Measurements from ENCODE around the gene VPS51. TPM values are rescaled to one million over a fixed set of nuclear protein-coding genes. Genes with fewer than 3 reads are reported as not detected.

Gene VPS51
- polyA plus RNA-seq (2013, experiment 1 of 4): 86.6 TPM
- polyA plus RNA-seq (2013, experiment 2 of 4): 103 TPM
- 74.4 TPM for polyA plus RNA-seq (2013, experiment 3 of 4)
- polyA plus RNA-seq (2013, experiment 4 of 4): 73.3 TPM

GRCh38 chr11:65095974-65096806 lies at the start of gene VPS51:
Gene VPS51, plus strand, starts transcription at chr11:65096214. Its CDS starts 37 bp downstream, at chr11:65096251.
- Histone ChIP-seq H3K4me1 (ENCODE audit: control insufficient read depth, insufficient read depth, low read length) (no peaks in the 10 kb centered on the region), H3K27me3 (ENCODE audit: control insufficient read depth, insufficient read depth, low read length, poor library complexity, severe bottlenecking) (no peaks in the 10 kb centered on the region), H3K36me3 (ENCODE audit: control insufficient read depth, insufficient read depth, low read length) (no peaks in the 10 kb centered on the region), H3K4me3 (ENCODE audit: insufficient read depth, low read depth, low read length) (peak within 1 kb of the TSS; percentile 71), H3K9me3 (ENCODE audit: control insufficient read depth, low read length) (no peaks in the 10 kb centered on the region), H3K27ac (ENCODE audit: insufficient read depth, low read depth, low read length, poor library complexity, severe bottlenecking) (peak within 1 kb of the TSS; percentile 30)
- WGBS, 2 experiments: 1% methylated on average over 52 of the region's 52 CpGs

GRCh38 chr11:65047581-65048422 lies 48.2 kb upstream of the VPS51 start:
- no peak overlapping the region for H3K4me3 ChIP-seq (ENCODE audit: insufficient read depth, low read depth, low read length)
- peaks cover 4% of the 10 kb centered on the region for H3K36me3 ChIP-seq (ENCODE audit: control insufficient read depth, insufficient read depth, low read length)
- no peak overlapping the region for H3K27ac ChIP-seq (ENCODE audit: insufficient read depth, low read depth, low read length, poor library complexity, severe bottlenecking)
- H3K27me3 ChIP-seq (ENCODE audit: control insufficient read depth, insufficient read depth, low read length, poor library complexity, severe bottlenecking): no peaks in the 10 kb centered on the region
- no peaks in the 10 kb centered on the region for H3K4me1 ChIP-seq (ENCODE audit: control insufficient read depth, insufficient read depth, low read length)
- 87 to 91% methylated on average over 56 of the region's 56 CpGs for WGBS, 2 experiments
- H3K9me3 ChIP-seq (ENCODE audit: control insufficient read depth, low read length): no peaks in the 10 kb centered on the region

- Histone ChIP-seq H3K27ac (ENCODE audit: insufficient read depth, low read depth, low read length, poor library complexity, severe bottlenecking) (no peak overlapping the region), H3K4me1 (ENCODE audit: control insufficient read depth, insufficient read depth, low read length) (no peaks in the 10 kb centered on the region), H3K36me3 (ENCODE audit: control insufficient read depth, insufficient read depth, low read length) (no peaks in the 10 kb centered on the region), H3K9me3 (ENCODE audit: control insufficient read depth, low read length) (no peaks in the 10 kb centered on the region), H3K27me3 (ENCODE audit: control insufficient read depth, insufficient read depth, low read length, poor library complexity, severe bottlenecking) (no peaks in the 10 kb centered on the region), H3K4me3 (ENCODE audit: insufficient read depth, low read depth, low read length) (no peak overlapping the region)
- WGBS, 2 experiments: 88 to 92% methylated on average over 9 of the region's 9 CpGs
These were observed 44.6 kb upstream of the VPS51 start for GRCh38 chr11:65051398-65051858.

DNA sequence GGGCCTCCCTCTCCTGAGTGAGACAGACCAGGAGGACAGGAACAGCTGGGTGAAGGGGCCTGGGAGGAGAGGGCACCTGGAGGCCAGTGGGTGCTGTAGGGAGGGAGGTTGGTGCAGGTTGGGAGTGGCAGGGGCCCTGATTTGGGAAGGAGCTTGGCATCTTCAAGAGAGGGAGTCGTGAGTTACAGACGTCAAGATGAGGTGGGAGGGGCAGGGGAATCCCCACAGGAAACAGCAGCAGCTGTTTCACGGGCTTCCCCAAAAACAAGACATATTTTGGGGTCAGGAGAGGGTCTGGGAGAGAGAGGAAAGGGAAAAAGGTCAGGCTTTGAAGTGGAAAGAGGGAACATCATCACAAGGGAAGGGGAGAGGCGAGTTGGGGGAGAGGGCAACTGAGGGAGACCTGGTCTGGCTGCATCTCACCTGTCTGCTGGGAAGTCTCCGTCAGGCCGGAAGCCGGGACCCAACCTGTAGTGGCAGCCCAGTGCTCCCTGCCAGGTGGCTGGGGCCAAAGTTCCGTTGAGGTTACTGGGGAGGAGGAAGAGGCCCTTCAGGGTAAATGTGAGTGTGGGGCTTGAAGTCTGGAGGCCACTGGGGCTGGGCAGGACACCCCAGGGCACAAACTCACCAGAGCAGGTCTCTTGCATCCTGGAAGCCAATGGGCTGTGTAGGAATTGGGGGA lies 42.0 kb upstream of the VPS51 start:
- Histone ChIP-seq H3K27me3 (ENCODE audit: control insufficient read depth, insufficient read depth, low read length, poor library complexity, severe bottlenecking) (no peaks in the 10 kb centered on the region), H3K4me3 (ENCODE audit: insufficient read depth, low read depth, low read length) (no peak overlapping the region), H3K36me3 (ENCODE audit: control insufficient read depth, insufficient read depth, low read length) (no peaks in the 10 kb centered on the region), H3K4me1 (ENCODE audit: control insufficient read depth, insufficient read depth, low read length) (no peaks in the 10 kb centered on the region), H3K27ac (ENCODE audit: insufficient read depth, low read depth, low read length, poor library complexity, severe bottlenecking) (no peak overlapping the region), H3K9me3 (ENCODE audit: control insufficient read depth, low read length) (no peaks in the 10 kb centered on the region)
- 78 to 81% methylated on average over 8 of the region's 8 CpGs for WGBS, 2 experiments

- no peaks in the 10 kb centered on the region for H3K4me1 ChIP-seq (ENCODE audit: control insufficient read depth, insufficient read depth, low read length)
- no peaks in the 10 kb centered on the region for H3K36me3 ChIP-seq (ENCODE audit: control insufficient read depth, insufficient read depth, low read length)
- H3K27ac ChIP-seq (ENCODE audit: insufficient read depth, low read depth, low read length, poor library complexity, severe bottlenecking): no peak overlapping the region
- WGBS, 2 experiments: 100% methylated on average over 1 of the region's 1 CpG
- no peak overlapping the region for H3K4me3 ChIP-seq (ENCODE audit: insufficient read depth, low read depth, low read length)
- no peaks in the 10 kb centered on the region for H3K27me3 ChIP-seq (ENCODE audit: control insufficient read depth, insufficient read depth, low read length, poor library complexity, severe bottlenecking)
- no peaks in the 10 kb centered on the region for H3K9me3 ChIP-seq (ENCODE audit: control insufficient read depth, low read length)
These were observed 40.5 kb upstream of the VPS51 start for GRCh38 chr11:65055538-65055937.

DNA sequence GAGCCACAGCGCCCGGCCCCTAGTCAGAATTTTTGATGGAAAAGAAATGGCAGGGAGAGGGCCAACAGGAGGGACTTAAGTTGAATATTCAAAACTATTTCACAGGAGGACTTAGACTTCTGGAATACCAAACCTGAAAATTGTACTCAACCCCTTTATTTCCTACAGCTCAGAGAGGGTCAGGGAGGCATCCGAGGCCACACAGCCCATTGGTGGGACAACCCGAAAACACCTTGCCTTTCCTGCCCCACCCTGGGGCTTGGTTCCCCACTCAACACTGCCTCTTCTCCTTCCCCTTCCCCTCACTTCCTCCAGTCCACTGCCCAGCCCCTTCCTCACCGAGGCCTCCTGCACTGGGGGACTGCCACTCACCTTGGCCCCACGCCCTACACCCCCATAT lies 39.0 kb upstream of the VPS51 start:
- H3K36me3 ChIP-seq (ENCODE audit: control insufficient read depth, insufficient read depth, low read length): no peaks in the 10 kb centered on the region
- no peak overlapping the region for H3K4me3 ChIP-seq (ENCODE audit: insufficient read depth, low read depth, low read length)
- no peaks in the 10 kb centered on the region for H3K9me3 ChIP-seq (ENCODE audit: control insufficient read depth, low read length)
- WGBS, 2 experiments: 90 to 91% methylated on average over 6 of the region's 6 CpGs
- H3K27ac ChIP-seq (ENCODE audit: insufficient read depth, low read depth, low read length, poor library complexity, severe bottlenecking): no peak overlapping the region
- H3K4me1 ChIP-seq (ENCODE audit: control insufficient read depth, insufficient read depth, low read length): no peaks in the 10 kb centered on the region
- H3K27me3 ChIP-seq (ENCODE audit: control insufficient read depth, insufficient read depth, low read length, poor library complexity, severe bottlenecking): no peaks in the 10 kb centered on the region

GRCh38 chr11:65057526-65057925 lies 38.5 kb upstream of the VPS51 start:
- Histone ChIP-seq H3K36me3 (ENCODE audit: control insufficient read depth, insufficient read depth, low read length) (no peaks in the 10 kb centered on the region), H3K9me3 (ENCODE audit: control insufficient read depth, low read length) (no peaks in the 10 kb centered on the region), H3K4me1 (ENCODE audit: control insufficient read depth, insufficient read depth, low read length) (no peaks in the 10 kb centered on the region), H3K4me3 (ENCODE audit: insufficient read depth, low read depth, low read length) (no peak overlapping the region), H3K27ac (ENCODE audit: insufficient read depth, low read depth, low read length, poor library complexity, severe bottlenecking) (no peak overlapping the region), H3K27me3 (ENCODE audit: control insufficient read depth, insufficient read depth, low read length, poor library complexity, severe bottlenecking) (no peaks in the 10 kb centered on the region)
- 94 to 95% methylated on average over 7 of the region's 7 CpGs for WGBS, 2 experiments

DNA sequence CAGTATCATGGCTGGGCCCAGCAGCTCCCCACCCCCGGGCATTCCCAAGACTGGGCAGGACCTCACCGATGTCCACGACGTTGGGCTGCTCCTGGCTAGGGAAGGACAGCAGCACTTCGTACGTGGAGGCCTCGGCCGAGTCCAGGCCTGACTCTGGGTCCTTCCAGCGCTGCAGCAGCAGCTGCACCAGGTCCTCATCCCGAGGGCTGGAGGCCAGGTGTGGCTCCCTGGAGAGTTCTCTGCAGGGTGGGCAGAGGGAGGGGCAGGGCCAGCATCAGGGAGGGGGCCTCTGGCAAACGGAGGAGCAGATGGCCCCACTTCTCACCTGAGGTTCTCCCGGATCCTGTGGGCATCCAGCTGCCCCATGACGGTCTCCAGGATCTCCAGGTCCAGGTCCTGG lies 38.0 kb upstream of the VPS51 start:
- no peaks in the 10 kb centered on the region for H3K9me3 ChIP-seq (ENCODE audit: control insufficient read depth, low read length)
- H3K4me1 ChIP-seq (ENCODE audit: control insufficient read depth, insufficient read depth, low read length): no peaks in the 10 kb centered on the region
- H3K27me3 ChIP-seq (ENCODE audit: control insufficient read depth, insufficient read depth, low read length, poor library complexity, severe bottlenecking): no peaks in the 10 kb centered on the region
- WGBS, 2 experiments: 85 to 86% methylated on average over 13 of the region's 13 CpGs
- no peak overlapping the region for H3K27ac ChIP-seq (ENCODE audit: insufficient read depth, low read depth, low read length, poor library complexity, severe bottlenecking)
- no peaks in the 10 kb centered on the region for H3K36me3 ChIP-seq (ENCODE audit: control insufficient read depth, insufficient read depth, low read length)
- no peak overlapping the region for H3K4me3 ChIP-seq (ENCODE audit: insufficient read depth, low read depth, low read length)

- 91 to 95% methylated on average over 8 of the region's 8 CpGs for WGBS, 2 experiments
- H3K4me3 ChIP-seq (ENCODE audit: insufficient read depth, low read depth, low read length): no peak within 1 kb of the TSS
- no peaks in the 10 kb centered on the region for H3K36me3 ChIP-seq (ENCODE audit: control insufficient read depth, insufficient read depth, low read length)
- H3K27ac ChIP-seq (ENCODE audit: insufficient read depth, low read depth, low read length, poor library complexity, severe bottlenecking): no peak within 1 kb of the TSS
- H3K27me3 ChIP-seq (ENCODE audit: control insufficient read depth, insufficient read depth, low read length, poor library complexity, severe bottlenecking): no peaks in the 10 kb centered on the region
- H3K4me1 ChIP-seq (ENCODE audit: control insufficient read depth, insufficient read depth, low read length): no peaks in the 10 kb centered on the region
- H3K9me3 ChIP-seq (ENCODE audit: control insufficient read depth, low read length): no peaks in the 10 kb centered on the region
These were observed 37.5 kb upstream of the VPS51 start, which contains the start of gene NAALADL1 for GRCh38 chr11:65058419-65059054. Gene NAALADL1, minus strand, starts transcription at chr11:65058553. Its CDS starts 32 bp downstream, at chr11:65058521.
